Neural progenitor cell (in vitro differentiated cells): ENCODE results near the gene L3MBTL2. TPM values are rescaled to one million over a fixed set of nuclear protein-coding genes. Genes with fewer than 3 reads are reported as not detected.

Experiments
- DNase-seq: peaks from one replicate; pipeline ENCODE4 v3.0.0-alpha.2; 2016; ENCODE audit warnings: low spot score
- H2AFZ ChIP-seq: fragments of 200-600 bp; sonication (generic); replicated peaks from 2 replicates; pipeline ENCODE4 v1.6.1; 2016; ENCODE audit warnings: antibody characterized with exemption
- H3F3A ChIP-seq: fragments of 200-600 bp; sonication (generic); 2 replicates; pipeline ENCODE4 v1.6.1; 2016; ENCODE audit warnings: antibody characterized with exemption, low read depth
- H3K27ac ChIP-seq: fragments of 200-600 bp; sonication (generic); 2 replicates; pipeline ENCODE4 v1.5.1; 2016; ENCODE audit warnings: mild to moderate bottlenecking
- H3K27me3 ChIP-seq: fragments of 200-600 bp; sonication (generic); 2 replicates; pipeline ENCODE4 v1.6.1; 2016; ENCODE audit warnings: mild to moderate bottlenecking, moderate library complexity
- H3K36me3 ChIP-seq: fragments of 200-600 bp; sonication (generic); 2 replicates; pipeline ENCODE4 v1.5.1; 2016
- H3K4me1 ChIP-seq: fragments of 200-600 bp; sonication (generic); 2 replicates; pipeline ENCODE4 v1.6.1; 2016; ENCODE audit warnings: mixed run types
- H3K4me2 ChIP-seq: fragments of 200-600 bp; sonication (generic); 2 replicates; pipeline ENCODE4 v1.6.1; 2016
- H3K4me3 ChIP-seq: fragments of 200-600 bp; sonication (generic); 2 replicates; pipeline ENCODE4 v1.5.1; 2016
- H3K79me2 ChIP-seq: fragments of 200-600 bp; sonication (generic); 2 replicates; pipeline ENCODE4 v1.6.1; 2016; ENCODE audit warnings: low read depth
- H3K9ac ChIP-seq: fragments of 200-600 bp; sonication (generic); 2 replicates; pipeline ENCODE4 v1.6.1; 2016
- H3K9me3 ChIP-seq: fragments of 200-600 bp; sonication (generic); 2 replicates; pipeline ENCODE4 v1.5.1; 2016; ENCODE audit warnings: low read depth
- H4K20me1 ChIP-seq: fragments of 200-600 bp; sonication (generic); 2 replicates; pipeline ENCODE4 v1.6.1; 2016; ENCODE audit warnings: low read depth
- H3K27ac Mint-ChIP-seq: 3 replicates; pipeline ENCODE4 v1.8.0; 2021; ENCODE audit warnings: mixed read lengths
- H3K27me3 Mint-ChIP-seq: 2 replicates; pipeline ENCODE4 v1.8.0; 2022; ENCODE audit warnings: low read depth, mild to moderate bottlenecking, inconsistent platforms, moderate library complexity, mixed read lengths; ENCODE audit not compliant: insufficient read depth
- H3K36me3 Mint-ChIP-seq: 3 replicates; pipeline ENCODE4 v1.8.0; 2021; ENCODE audit warnings: mixed read lengths
- H3K4me1 Mint-ChIP-seq: 3 replicates; pipeline ENCODE4 v1.8.0; 2021; ENCODE audit warnings: mixed read lengths
- H3K4me3 Mint-ChIP-seq: 3 replicates; pipeline ENCODE4 v1.8.0; 2021; ENCODE audit warnings: mild to moderate bottlenecking, moderate library complexity, mixed read lengths
- H3K9me3 Mint-ChIP-seq: 3 replicates; pipeline ENCODE4 v1.8.0; 2020; ENCODE audit warnings: mixed read lengths
- EZH2 ChIP-seq: fragments of 200-600 bp; sonication (generic); IDR thresholded peaks from 2 replicates; pipeline ENCODE4 v1.6.1; 2017; ENCODE audit warnings: antibody characterized with exemption, mild to moderate bottlenecking, moderate library complexity
- EZH2phosphoT487 ChIP-seq: fragments of 200-600 bp; sonication (generic); IDR thresholded peaks from 2 replicates; pipeline ENCODE4 v1.6.1; 2017; ENCODE audit warnings: antibody characterized with exemption
- total RNA-seq: library from RNA; depleted of rRNA; stranded (reverse); fragments of >200 nt; gene quantifications from 2 replicates; pipeline ENCODE4 v1.2.3, GENCODE V29; 2015; ENCODE audit warnings: low replicate concordance
- TF ChIP-seq, protein P1 (sequence below): fragments of 200-600 bp; sonication (generic); IDR thresholded peaks from 2 replicates; pipeline ENCODE4 v1.5.1; 2017; ENCODE audit warnings: antibody characterized with exemption, mild to moderate bottlenecking

Gene L3MBTL2
- total RNA-seq, 1 donor from 2014 or later, result 14.4 TPM

DNA sequence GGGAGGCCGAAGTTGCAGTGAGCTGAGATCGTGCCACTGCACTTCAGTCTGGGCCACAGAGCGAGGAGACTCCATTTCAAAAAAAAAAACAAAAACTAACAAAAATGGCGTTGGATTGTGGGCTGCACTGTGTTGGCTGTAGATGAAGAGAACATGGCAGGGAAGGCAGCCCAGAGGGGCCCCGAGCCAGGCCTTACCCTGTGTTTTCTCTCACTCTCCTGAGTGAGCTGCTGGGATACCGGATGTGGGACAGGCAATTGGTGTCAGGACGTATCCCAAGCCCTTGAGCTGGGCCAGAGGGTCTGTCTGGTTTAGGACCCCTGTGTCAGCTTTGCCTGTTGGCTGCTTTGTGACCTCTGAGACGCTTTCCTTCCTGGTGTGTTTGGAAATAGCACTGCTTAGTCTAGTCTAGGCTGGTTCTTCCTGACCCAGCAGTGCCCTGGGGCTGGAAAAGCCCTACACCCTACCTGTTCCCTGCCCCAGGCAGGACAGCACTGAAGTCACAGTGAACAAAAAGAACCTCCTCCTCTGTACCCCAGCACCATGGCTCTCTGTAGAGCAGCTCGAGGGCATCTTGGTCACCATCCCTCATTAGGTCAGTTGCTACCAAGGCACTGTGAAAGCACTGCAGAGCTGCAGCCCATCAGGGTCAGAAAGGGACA lies 17.9 kb downstream of the L3MBTL2 start:
- Histone ChIP-seq H3K9me3 (no peaks in the 10 kb centered on the region), H3K36me3 (no peaks in the 10 kb centered on the region), H3K4me1 (no peaks in the 10 kb centered on the region), H4K20me1 (no peaks in the 10 kb centered on the region), H3K9ac (no peak overlapping the region), H3K4me2 (no peak overlapping the region), H3K27me3 (no peaks in the 10 kb centered on the region), H3F3A (peaks cover 4% of the 10 kb centered on the region), H2AFZ (no peak overlapping the region), H3K79me2 (no peaks in the 10 kb centered on the region), H3K4me3 (no peak overlapping the region), H3K27ac (no peak overlapping the region)
- peaks cover 12% of the 10 kb centered on the region for H3K36me3 Mint-ChIP-seq
- H3K4me3 Mint-ChIP-seq, result no peak overlapping the region
- peaks cover 2% of the 10 kb centered on the region for H3K4me1 Mint-ChIP-seq
- H3K27me3 Mint-ChIP-seq, result peaks cover 3% of the 10 kb centered on the region
- no peak for DNase-seq
- no peak overlapping the region for H3K27ac Mint-ChIP-seq
- H3K9me3 Mint-ChIP-seq, result no peaks in the 10 kb centered on the region
- TF ChIP-seq, protein P1, sequence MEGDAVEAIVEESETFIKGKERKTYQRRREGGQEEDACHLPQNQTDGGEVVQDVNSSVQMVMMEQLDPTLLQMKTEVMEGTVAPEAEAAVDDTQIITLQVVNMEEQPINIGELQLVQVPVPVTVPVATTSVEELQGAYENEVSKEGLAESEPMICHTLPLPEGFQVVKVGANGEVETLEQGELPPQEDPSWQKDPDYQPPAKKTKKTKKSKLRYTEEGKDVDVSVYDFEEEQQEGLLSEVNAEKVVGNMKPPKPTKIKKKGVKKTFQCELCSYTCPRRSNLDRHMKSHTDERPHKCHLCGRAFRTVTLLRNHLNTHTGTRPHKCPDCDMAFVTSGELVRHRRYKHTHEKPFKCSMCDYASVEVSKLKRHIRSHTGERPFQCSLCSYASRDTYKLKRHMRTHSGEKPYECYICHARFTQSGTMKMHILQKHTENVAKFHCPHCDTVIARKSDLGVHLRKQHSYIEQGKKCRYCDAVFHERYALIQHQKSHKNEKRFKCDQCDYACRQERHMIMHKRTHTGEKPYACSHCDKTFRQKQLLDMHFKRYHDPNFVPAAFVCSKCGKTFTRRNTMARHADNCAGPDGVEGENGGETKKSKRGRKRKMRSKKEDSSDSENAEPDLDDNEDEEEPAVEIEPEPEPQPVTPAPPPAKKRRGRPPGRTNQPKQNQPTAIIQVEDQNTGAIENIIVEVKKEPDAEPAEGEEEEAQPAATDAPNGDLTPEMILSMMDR, result no peak
- TF ChIP-seq EZH2phosphoT487 (no peak), EZH2 (no peak)

GRCh38 chr22:41223535-41223934 lies 18.4 kb downstream of the L3MBTL2 start:
- H3K4me1 ChIP-seq, result no peaks in the 10 kb centered on the region
- TF ChIP-seq, protein P1, result no peak
- TF ChIP-seq EZH2 (no peak), EZH2phosphoT487 (no peak)

GRCh38 chr22:41226723-41227655 lies 21.9 kb downstream of the L3MBTL2 start:
- H2AFZ ChIP-seq, result no peak overlapping the region
- Mint-ChIP-seq H3K4me1 (no peaks in the 10 kb centered on the region), H3K27me3 (peaks cover 2% of the 10 kb centered on the region), H3K9me3 (no peaks in the 10 kb centered on the region), H3K36me3 (peaks cover 5% of the 10 kb centered on the region), H3K27ac (no peak overlapping the region), H3K4me3 (no peak overlapping the region)
- no peaks in the 10 kb centered on the region for H4K20me1 ChIP-seq
- no peak overlapping the region for H3K4me3 ChIP-seq
- H3K36me3 ChIP-seq, result no peaks in the 10 kb centered on the region
- no peak overlapping the region for H3K27ac ChIP-seq
- no peak for DNase-seq
- no peak overlapping the region for H3K4me2 ChIP-seq
- H3K27me3 ChIP-seq, result no peaks in the 10 kb centered on the region
- H3K9ac ChIP-seq, result no peak overlapping the region
- no peaks in the 10 kb centered on the region for H3K4me1 ChIP-seq
- no peaks in the 10 kb centered on the region for H3F3A ChIP-seq
- TF ChIP-seq EZH2, result no peak
- TF ChIP-seq EZH2phosphoT487, result no peak
- TF ChIP-seq, protein P1, result no peak
- no peaks in the 10 kb centered on the region for H3K9me3 ChIP-seq
- H3K79me2 ChIP-seq, result no peaks in the 10 kb centered on the region

More at GRCh38 chr22:41223535-41223934, 18.4 kb downstream of the L3MBTL2 start:
- no peaks in the 10 kb centered on the region for H3K9me3 Mint-ChIP-seq
- Histone ChIP-seq H3K9ac (no peak overlapping the region), H3K36me3 (no peaks in the 10 kb centered on the region), H3F3A (no peaks in the 10 kb centered on the region), H3K79me2 (no peaks in the 10 kb centered on the region), H3K4me2 (no peak overlapping the region), H3K27ac (no peak overlapping the region), H4K20me1 (no peaks in the 10 kb centered on the region), H2AFZ (no peak overlapping the region), H3K27me3 (no peaks in the 10 kb centered on the region), H3K4me3 (no peak overlapping the region), H3K9me3 (no peaks in the 10 kb centered on the region)
- H3K27me3 Mint-ChIP-seq, result peaks cover 3% of the 10 kb centered on the region
- no peak for DNase-seq
- H3K27ac Mint-ChIP-seq, result no peak overlapping the region
- H3K4me1 Mint-ChIP-seq, result no peaks in the 10 kb centered on the region
- peaks cover 12% of the 10 kb centered on the region for H3K36me3 Mint-ChIP-seq
- no peak overlapping the region for H3K4me3 Mint-ChIP-seq
